Measurements from ENCODE around the gene SNX30.

GRCh38 chr9:112884101-112884500, 133.5 kb downstream of the SNX30 start:
- TF ChIP-seq CTCF (IDR thresholded peaks at IDR 0.05) = no peak
- TF ChIP-seq POLR2A (IDR thresholded peaks at IDR 0.05) = no peak
- TF ChIP-seq POLR2AphosphoS5 (IDR thresholded peaks at IDR 0.05) = no peak

Data from gastroesophageal sphincter (tissue), 3 donors.